ENCODE results near the gene CYS1.
"Not testable (repeated sequence)": the region's sequence is repeated elsewhere in the genome, so short reads cannot be mapped to it uniquely, and the experiment has no call there.

CYS1 gene

DNA sequence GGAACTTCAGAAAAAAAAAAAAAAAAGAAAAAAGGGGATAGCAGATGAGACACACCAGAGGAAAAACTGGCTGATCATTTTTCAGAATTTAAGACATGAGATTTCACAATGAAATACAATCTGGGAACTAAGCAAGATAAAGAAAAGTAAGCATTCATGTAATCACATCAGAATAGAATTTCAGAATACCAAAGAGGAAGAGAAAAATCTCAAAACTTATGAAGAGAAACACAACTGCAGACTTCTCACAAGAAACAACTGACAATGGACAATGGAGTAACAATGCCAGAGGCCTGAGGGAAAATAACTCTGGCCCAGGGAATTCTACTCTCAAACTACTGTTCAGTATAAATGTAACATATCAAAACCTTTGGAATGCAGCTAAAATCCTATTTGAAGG is 29.1 kb upstream of the CYS1 start:
- no peaks in the 10 kb centered on the region; the same call in none of the 2 replicates for H3K36me3 ChIP-seq (replicated peaks)
- no peaks in the 10 kb centered on the region for H3K27me3 ChIP-seq (ENCODE audit: low read depth)
- in situ Hi-C loops (cut with MboI; ENCODE audit: low sequenced_read_pairs): no loop called here
- peak; percentile 52 to 74 for DNase-seq (ENCODE audit: low spot score in 2 of 2)
- H3K4me1 ChIP-seq: peaks cover 14% of the 10 kb centered on the region
- no peak overlapping the region for H3K4me3 ChIP-seq
- H3K9me3 ChIP-seq: no peaks in the 10 kb centered on the region; the same call in 1 of the 2 replicates

GRCh38 chr2:10104906-10105305 is 24.7 kb upstream of the CYS1 start:
- H3K27me3 ChIP-seq (ENCODE audit: low read depth); in situ Hi-C loops (cut with MboI; ENCODE audit: low sequenced_read_pairs); H3K4me3 ChIP-seq; H3K36me3 ChIP-seq (replicated peaks); DNase-seq (ENCODE audit: low spot score in 2 of 2); H3K9me3 ChIP-seq: not testable (repeated sequence)
- peaks cover 11% of the 10 kb centered on the region for H3K4me1 ChIP-seq

DNA sequence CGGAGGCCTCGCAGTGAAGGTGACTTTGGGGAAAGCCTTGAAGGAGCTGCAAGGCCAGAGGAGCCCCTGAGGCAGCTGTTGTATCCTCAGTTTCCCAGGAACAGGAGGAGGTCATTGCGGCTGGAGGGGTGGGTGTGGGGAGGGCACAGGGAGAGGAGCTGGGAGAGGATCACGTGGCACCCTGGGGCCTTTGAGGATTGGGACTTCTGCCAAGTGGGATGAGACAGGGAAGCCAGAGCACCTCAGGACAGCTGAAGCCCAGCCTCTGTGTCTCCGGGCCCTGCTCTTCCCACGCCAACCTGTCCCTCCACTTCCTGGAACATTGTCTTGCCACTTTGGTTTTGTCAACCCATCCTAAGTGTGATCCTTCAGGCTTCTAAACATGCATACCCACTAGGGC is 23.0 kb upstream of the CYS1 start:
- H3K27me3 ChIP-seq (ENCODE audit: low read depth): no peaks in the 10 kb centered on the region
- H3K4me1 ChIP-seq: no peaks in the 10 kb centered on the region
- no peak overlapping the region for H3K4me3 ChIP-seq
- in situ Hi-C loops (cut with MboI; ENCODE audit: low sequenced_read_pairs): no loop called here
- H3K9me3 ChIP-seq: no peaks in the 10 kb centered on the region; the same call in 1 of the 2 replicates
- DNase-seq (ENCODE audit: low spot score in 2 of 2): no peak
- no peaks in the 10 kb centered on the region; the same call in none of the 2 replicates for H3K36me3 ChIP-seq (replicated peaks)

DNA sequence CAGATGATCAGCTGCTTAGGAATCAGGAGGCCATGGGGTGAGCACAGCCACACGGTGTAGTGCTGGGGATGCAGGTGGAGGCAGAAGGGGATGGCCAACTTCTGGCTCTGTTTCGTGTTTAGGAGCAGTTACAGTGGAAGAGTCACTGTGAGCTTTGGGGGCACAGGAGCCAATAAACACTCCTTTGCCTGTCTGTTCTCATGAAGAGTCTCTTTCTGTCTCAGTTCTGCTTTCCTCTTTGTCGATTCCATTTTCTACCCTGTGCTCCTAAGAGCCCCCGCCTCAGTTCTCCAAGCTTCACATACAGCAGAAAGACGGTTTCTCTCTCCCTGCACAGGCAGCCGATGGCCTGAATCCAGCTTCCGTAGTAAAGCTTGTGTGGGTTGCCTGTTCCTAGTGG is 21.3 kb upstream of the CYS1 start:
- Histone ChIP-seq H3K4me1 (peaks cover 8% of the 10 kb centered on the region), H3K4me3 (no peak overlapping the region), H3K27me3 (ENCODE audit: low read depth) (no peaks in the 10 kb centered on the region), H3K9me3 (no peaks in the 10 kb centered on the region; the same call in 1 of the 2 replicates), H3K36me3 (replicated peaks) (no peaks in the 10 kb centered on the region; the same call in none of the 2 replicates)
- in situ Hi-C loops (cut with MboI; ENCODE audit: low sequenced_read_pairs): no loop called here
- DNase-seq (ENCODE audit: low spot score in 2 of 2): no peak

- no peaks in the 10 kb centered on the region for H3K36me3 ChIP-seq (replicated peaks)
- in situ Hi-C loops (cut with MboI; ENCODE audit: low sequenced_read_pairs): no loop called here
- H3K4me3 ChIP-seq: no peak overlapping the region
- H3K27me3 ChIP-seq (ENCODE audit: low read depth): no peaks in the 10 kb centered on the region
- H3K4me1 ChIP-seq: peaks cover 8% of the 10 kb centered on the region
- no peaks in the 10 kb centered on the region for H3K9me3 ChIP-seq
- peak; percentile 78 to 82 for DNase-seq (ENCODE audit: low spot score in 2 of 2)
Observed at GRCh38 chr2:10097352-10098148, 17.3 kb upstream of the CYS1 start.

DNA sequence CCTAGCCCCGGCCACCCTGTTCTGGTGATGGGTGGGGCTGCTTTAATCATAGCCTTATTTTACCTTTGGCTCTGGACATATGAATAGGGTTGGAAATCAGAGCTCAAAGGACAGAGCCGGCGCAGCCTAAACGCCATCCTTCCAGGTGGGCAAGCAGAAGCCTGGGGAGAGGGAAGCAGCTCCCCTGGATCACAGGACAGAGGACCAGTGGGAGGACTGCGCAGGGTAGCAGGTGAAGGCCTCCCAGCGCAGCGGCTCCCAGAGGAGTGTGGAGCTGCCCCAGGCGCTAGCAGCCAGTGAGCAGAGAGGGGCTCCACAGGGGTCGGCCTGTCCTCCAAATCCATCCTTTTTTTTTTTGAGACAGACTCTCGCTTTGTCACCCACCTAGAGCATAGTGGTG is 16.4 kb upstream of the CYS1 start:
- Histone ChIP-seq H3K27me3 (ENCODE audit: low read depth) (no peaks in the 10 kb centered on the region), H3K36me3 (replicated peaks) (no peaks in the 10 kb centered on the region), H3K4me3 (no peak overlapping the region), H3K9me3 (0 out of 2 replicates have a peak, but pooled peaks cover 3% of the 10 kb centered on the region), H3K4me1 (peaks cover 8% of the 10 kb centered on the region)
- no peak for DNase-seq (ENCODE audit: low spot score in 2 of 2)
- in situ Hi-C loops (cut with MboI; ENCODE audit: low sequenced_read_pairs): no loop called here

DNA sequence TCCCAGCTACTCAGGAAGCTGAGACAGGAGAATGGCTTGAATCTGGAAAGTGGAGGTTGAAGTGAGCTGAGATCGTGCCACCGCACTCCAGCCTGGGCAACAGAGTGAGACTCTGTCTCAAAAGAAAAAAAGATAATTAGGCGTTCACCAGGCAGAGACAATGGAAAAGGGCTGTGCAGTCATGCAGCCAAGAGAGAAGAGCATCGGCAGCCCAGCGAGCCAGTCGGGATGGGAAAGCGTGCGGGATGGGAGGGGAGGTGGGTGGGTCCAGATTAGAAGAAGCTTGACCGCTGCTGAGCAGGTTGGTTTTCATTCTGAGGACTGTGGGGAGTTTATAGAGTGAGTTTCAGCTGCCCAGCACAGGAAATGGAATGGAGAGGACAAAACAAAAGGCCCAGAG is 15.0 kb upstream of the CYS1 start:
- H3K27me3 ChIP-seq (ENCODE audit: low read depth): no peaks in the 10 kb centered on the region
- DNase-seq (ENCODE audit: low spot score in 2 of 2): no peak
- no peaks in the 10 kb centered on the region for H3K36me3 ChIP-seq (replicated peaks)
- H3K4me1 ChIP-seq: peaks cover 8% of the 10 kb centered on the region
- 0 out of 2 replicates have a peak, but pooled peaks cover 3% of the 10 kb centered on the region for H3K9me3 ChIP-seq
- no peak overlapping the region for H3K4me3 ChIP-seq
- in situ Hi-C loops (cut with MboI; ENCODE audit: low sequenced_read_pairs): no loop called here

GRCh38 chr2:10094271-10094814 is 14.1 kb upstream of the CYS1 start:
- Histone ChIP-seq H3K27me3 (ENCODE audit: low read depth) (no peaks in the 10 kb centered on the region), H3K4me1 (peaks cover 8% of the 10 kb centered on the region), H3K36me3 (replicated peaks) (no peaks in the 10 kb centered on the region), H3K4me3 (no peak overlapping the region), H3K9me3 (0 out of 2 replicates have a peak, but pooled peaks cover 3% of the 10 kb centered on the region)
- in situ Hi-C loops (cut with MboI; ENCODE audit: low sequenced_read_pairs): no loop called here
- DNase-seq (ENCODE audit: low spot score in 2 of 2): peak in 1 of 2 experiments; percentile 23

- H3K4me3 ChIP-seq; in situ Hi-C loops (cut with MboI; ENCODE audit: low sequenced_read_pairs); DNase-seq (ENCODE audit: low spot score in 2 of 2); H3K9me3 ChIP-seq; H3K36me3 ChIP-seq (replicated peaks); H3K4me1 ChIP-seq; H3K27me3 ChIP-seq (ENCODE audit: low read depth): not testable (repeated sequence)
Observed at GRCh38 chr2:10091889-10092244, 11.7 kb upstream of the CYS1 start.

DNA sequence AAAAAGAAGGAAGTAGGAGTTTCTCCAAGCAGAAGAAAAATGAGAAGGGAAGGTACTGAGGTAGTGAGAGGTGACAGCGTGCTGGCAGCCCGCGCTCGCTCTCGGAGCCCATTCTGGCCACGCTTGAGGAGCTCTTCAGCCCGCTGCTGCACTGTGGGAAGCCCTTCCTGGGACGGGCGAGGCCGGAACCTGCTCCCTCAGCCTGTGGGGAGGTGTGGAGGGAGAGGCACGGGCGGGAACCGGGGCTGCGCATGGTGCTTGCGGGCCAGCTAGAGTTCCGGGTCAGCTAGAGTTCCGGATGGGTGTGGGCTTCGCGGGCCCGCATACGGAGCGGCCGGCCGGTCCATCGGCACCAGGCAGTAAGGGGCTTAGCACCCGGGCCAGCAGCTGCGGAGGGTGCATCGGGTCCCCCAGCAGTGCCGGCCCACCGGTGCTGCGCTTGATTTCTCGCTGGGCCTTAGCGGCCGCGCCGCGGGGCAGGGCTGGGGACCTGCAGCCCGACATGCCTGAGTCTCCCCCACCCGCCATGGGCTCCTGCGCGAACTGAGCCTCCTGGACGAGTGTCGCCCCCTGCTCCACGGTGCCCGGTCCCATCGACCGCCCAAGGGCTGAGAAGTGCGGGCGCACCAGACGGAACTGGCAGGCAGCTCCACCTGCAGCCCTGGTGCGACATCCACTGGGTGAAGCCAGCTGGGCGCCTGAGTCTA is 11.1 kb upstream of the CYS1 start:
- Histone ChIP-seq H3K4me3 (no peak overlapping the region), H3K9me3 (0 out of 2 replicates have a peak, but pooled peaks cover 3% of the 10 kb centered on the region), H3K27me3 (ENCODE audit: low read depth) (no peaks in the 10 kb centered on the region), H3K4me1 (no peaks in the 10 kb centered on the region), H3K36me3 (replicated peaks) (no peaks in the 10 kb centered on the region)
- in situ Hi-C loops (cut with MboI; ENCODE audit: low sequenced_read_pairs): no loop called here
- DNase-seq (ENCODE audit: low spot score in 2 of 2): no peak

DNA sequence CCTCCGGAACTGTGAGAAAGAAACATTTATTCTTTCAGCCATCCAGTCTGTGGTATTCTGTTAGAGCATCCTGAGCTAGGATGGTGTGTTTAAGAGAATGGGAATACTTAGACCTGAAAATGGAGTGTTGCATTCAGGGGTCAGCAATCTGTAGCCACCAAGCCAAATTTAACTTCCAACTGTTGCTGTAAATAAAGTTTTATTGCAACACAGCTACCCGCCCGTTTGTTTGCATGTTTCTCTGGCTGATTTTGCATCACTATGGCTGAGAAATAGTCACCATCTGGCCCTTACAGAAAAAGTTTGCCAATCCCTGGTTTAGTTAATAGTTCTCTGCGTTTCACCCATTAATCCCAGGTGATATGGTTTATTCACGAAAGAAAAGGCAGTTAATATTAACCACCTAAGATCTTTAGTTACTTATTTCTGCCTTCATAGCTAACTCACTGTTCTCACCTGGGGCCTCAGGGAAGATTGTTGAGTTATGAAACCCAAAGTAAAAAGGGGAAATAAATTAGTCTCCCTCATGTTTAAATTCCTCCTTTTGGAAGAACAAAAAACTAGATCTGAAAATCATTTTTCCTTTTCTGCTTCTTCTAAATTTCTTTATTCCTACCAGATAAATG is 9.5 kb upstream of the CYS1 start:
- Histone ChIP-seq H3K9me3 (0 out of 2 replicates have a peak, but pooled peaks cover 3% of the 10 kb centered on the region), H3K4me3 (no peak overlapping the region), H3K27me3 (ENCODE audit: low read depth) (no peaks in the 10 kb centered on the region), H3K36me3 (replicated peaks) (no peaks in the 10 kb centered on the region), H3K4me1 (no peaks in the 10 kb centered on the region)
- in situ Hi-C loops (cut with MboI; ENCODE audit: low sequenced_read_pairs): no loop called here
- DNase-seq (ENCODE audit: low spot score in 2 of 2): no peak

DNA sequence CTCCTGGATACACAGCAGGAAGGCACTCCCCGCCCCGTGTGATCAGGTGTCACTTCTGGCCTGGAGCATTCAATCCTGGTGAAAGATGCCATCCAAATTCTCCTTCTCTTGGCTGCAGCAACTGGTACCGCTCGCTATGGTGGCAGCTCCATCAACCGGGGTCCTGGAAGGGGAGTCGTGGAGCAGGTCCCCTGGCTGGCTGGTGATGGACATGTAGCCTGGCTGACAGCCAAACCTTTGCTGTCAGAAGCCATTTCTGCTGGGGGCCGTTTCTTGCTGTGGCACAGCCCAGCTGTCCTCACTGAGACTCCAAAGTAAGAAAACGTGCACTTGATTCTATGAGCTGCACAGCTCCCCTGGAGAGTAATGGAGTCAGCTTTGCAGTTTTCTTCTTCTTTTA is 7.1 kb upstream of the CYS1 start:
- H3K27me3 ChIP-seq (ENCODE audit: low read depth): peaks cover 5% of the 10 kb centered on the region; the same call in 1 of the 2 replicates
- DNase-seq (ENCODE audit: low spot score in 2 of 2): no peak
- in situ Hi-C loops (cut with MboI; ENCODE audit: low sequenced_read_pairs): no loop called here

DNA sequence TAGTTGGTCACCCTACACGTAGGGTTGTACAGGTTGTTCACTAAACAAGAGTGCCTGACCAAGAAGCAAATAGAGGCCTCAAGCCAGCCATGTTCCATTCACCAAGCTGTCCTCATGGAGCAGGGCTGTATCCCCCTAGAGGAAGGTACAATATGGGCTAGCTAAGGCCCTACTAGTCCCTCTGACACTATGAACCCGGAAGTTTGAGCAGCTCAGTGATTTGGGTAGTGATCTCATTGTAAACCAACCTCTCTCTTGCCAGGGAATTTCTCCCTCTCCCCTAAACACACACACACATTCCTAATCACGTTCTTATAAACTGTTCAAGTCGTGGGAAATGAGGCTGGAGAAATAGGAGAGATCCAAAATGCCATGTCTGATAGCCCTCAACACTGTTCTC is 6.7 kb upstream of the CYS1 start:
- no peak overlapping the region for H3K4me3 ChIP-seq
- in situ Hi-C loops (cut with MboI; ENCODE audit: low sequenced_read_pairs): no loop called here
- no peak for DNase-seq (ENCODE audit: low spot score in 2 of 2)
- peaks cover 4% of the 10 kb centered on the region; the same call in 1 of the 2 replicates for H3K4me1 ChIP-seq
- no peaks in the 10 kb centered on the region for H3K36me3 ChIP-seq (replicated peaks)
- H3K27me3 ChIP-seq (ENCODE audit: low read depth): peaks cover 5% of the 10 kb centered on the region; the same call in 1 of the 2 replicates
- H3K9me3 ChIP-seq: no peaks in the 10 kb centered on the region

More for the DNA sequence above, 7.1 kb upstream of the CYS1 start:
- Histone ChIP-seq H3K9me3 (0 out of 2 replicates have a peak, but pooled peaks cover 3% of the 10 kb centered on the region), H3K4me1 (peaks cover 4% of the 10 kb centered on the region; the same call in 1 of the 2 replicates), H3K4me3 (no peak overlapping the region), H3K36me3 (replicated peaks) (no peaks in the 10 kb centered on the region)
